ENCODE results near the gene RAET1G.
"Not testable (repeated sequence)": the region's sequence is repeated elsewhere in the genome, so short reads cannot be mapped to it uniquely, and the experiment has no call there.

Gene RAET1G

GRCh38 chr6:149925253-149925973 is 2.5 kb upstream of the RAET1G start:
- no peak for TF ChIP-seq CTCF (IDR thresholded peaks at IDR 0.05; ENCODE audit: low read depth, low read length)
- no peak for DNase-seq (ENCODE audit: low read depth, low spot score)
- H3K4me3 ChIP-seq (ENCODE audit: low read depth, low read length) = peak overlapping the region; percentile 47
- in situ Hi-C loops (cut with HindIII; ENCODE audit: low sequenced_read_pairs) = no loop called here

GRCh38 chr6:149924933-149925252 is 2.0 kb upstream of the RAET1G start:
- no peak for TF ChIP-seq CTCF (IDR thresholded peaks at IDR 0.05; ENCODE audit: low read depth, low read length)
- in situ Hi-C loops (cut with HindIII; ENCODE audit: low sequenced_read_pairs) = no loop called here
- DNase-seq (ENCODE audit: low read depth, low spot score) = no peak
- H3K4me3 ChIP-seq (ENCODE audit: low read depth, low read length) = no peak overlapping the region

GRCh38 chr6:149924206-149924932 is 1.4 kb upstream of the RAET1G start:
- DNase-seq (ENCODE audit: low read depth, low spot score) = no peak
- no peak for TF ChIP-seq CTCF (IDR thresholded peaks at IDR 0.05; ENCODE audit: low read depth, low read length)
- in situ Hi-C loops (cut with HindIII; ENCODE audit: low sequenced_read_pairs) = no loop called here
- no peak overlapping the region for H3K4me3 ChIP-seq (ENCODE audit: low read depth, low read length)

- DNase-seq (ENCODE audit: low read depth, low spot score) = no peak
- H3K4me3 ChIP-seq (ENCODE audit: low read depth, low read length) = peak overlapping the region; percentile 59
- in situ Hi-C loops (cut with HindIII; ENCODE audit: low sequenced_read_pairs) = no loop called here
- no peak for TF ChIP-seq CTCF (IDR thresholded peaks at IDR 0.05; ENCODE audit: low read depth, low read length)
These were observed 536 bp upstream of the RAET1G start for GRCh38 chr6:149923327-149923986.

GRCh38 chr6:149922091-149922490 is 830 bp downstream of the RAET1G start:
- H3K4me3 ChIP-seq (ENCODE audit: low read depth, low read length); in situ Hi-C loops (cut with HindIII; ENCODE audit: low sequenced_read_pairs); DNase-seq (ENCODE audit: low read depth, low spot score): not testable (repeated sequence)

- in situ Hi-C loops (cut with HindIII; ENCODE audit: low sequenced_read_pairs) = no loop called here
- TF ChIP-seq CTCF (IDR thresholded peaks at IDR 0.05; ENCODE audit: low read depth, low read length) = no peak
These were observed 1.6 kb downstream of the RAET1G start for GRCh38 chr6:149921361-149921760.

GRCh38 chr6:149919834-149920225 is 3.1 kb downstream of the RAET1G start:
- no peak for TF ChIP-seq CTCF (IDR thresholded peaks at IDR 0.05; ENCODE audit: low read depth, low read length)
- DNase-seq (ENCODE audit: low read depth, low spot score) = no peak
- H3K4me3 ChIP-seq (ENCODE audit: low read depth, low read length) = no peak overlapping the region
- in situ Hi-C loops (cut with HindIII; ENCODE audit: low sequenced_read_pairs) = no loop called here

More at GRCh38 chr6:149921361-149921760, 1.6 kb downstream of the RAET1G start:
- no peak for DNase-seq (ENCODE audit: low read depth, low spot score)
- H3K4me3 ChIP-seq (ENCODE audit: low read depth, low read length) = no peak overlapping the region

GRCh38 chr6:149919126-149919833 is 3.6 kb downstream of the RAET1G start:
- H3K4me3 ChIP-seq (ENCODE audit: low read depth, low read length); in situ Hi-C loops (cut with HindIII; ENCODE audit: low sequenced_read_pairs); DNase-seq (ENCODE audit: low read depth, low spot score): not testable (repeated sequence)

Data from astrocyte of the spinal cord (primary cell).